Kidney capillary endothelial cell (primary cell): ENCODE data around the gene XXYLT1.
"Not testable (repeated sequence)": the region's sequence is repeated elsewhere in the genome, so short reads cannot be mapped to it uniquely, and the experiment has no call there.

Source experiments
- DNase-seq: peaks from one replicate; pipeline ENCODE4 v3.0.0-alpha.2; 2018; ENCODE audit warnings: low spot score

Gene XXYLT1

DNA sequence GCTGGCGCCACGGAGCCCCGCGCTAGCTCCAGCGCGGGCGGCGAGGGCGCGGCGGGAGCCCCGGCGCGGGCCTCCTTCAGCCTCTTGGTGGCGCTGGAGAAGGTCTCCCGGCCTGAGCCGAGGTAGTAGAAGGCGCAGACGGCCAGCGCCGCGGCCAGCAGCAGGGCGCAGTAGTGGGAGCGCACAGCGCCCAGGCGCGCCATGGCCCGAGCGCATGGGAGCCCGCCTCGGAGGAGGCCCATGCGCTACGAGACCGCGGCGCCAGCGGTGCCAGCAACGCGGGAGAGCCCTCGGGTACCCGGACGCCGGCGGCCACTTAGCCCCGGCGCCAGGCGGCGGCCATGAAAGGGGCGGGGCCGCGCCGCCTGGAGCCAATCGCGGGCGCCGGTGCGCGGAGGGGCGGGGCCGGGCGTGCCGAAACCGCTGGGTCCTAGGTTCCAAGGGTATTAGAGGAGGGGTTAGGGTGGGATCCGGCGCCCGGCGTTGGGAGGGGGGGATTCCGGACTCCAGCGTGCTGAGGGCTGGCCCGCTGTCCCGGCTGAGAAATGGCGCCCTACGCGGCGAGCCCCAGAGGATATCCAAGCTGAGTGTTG lies at the start of gene XXYLT1:
Gene XXYLT1, minus strand, starts transcription at position 343 of the 593 bp plus-strand sequence. Its CDS starts 101 bp downstream, at position 242.
- DNase-seq: peak; percentile 83

DNA sequence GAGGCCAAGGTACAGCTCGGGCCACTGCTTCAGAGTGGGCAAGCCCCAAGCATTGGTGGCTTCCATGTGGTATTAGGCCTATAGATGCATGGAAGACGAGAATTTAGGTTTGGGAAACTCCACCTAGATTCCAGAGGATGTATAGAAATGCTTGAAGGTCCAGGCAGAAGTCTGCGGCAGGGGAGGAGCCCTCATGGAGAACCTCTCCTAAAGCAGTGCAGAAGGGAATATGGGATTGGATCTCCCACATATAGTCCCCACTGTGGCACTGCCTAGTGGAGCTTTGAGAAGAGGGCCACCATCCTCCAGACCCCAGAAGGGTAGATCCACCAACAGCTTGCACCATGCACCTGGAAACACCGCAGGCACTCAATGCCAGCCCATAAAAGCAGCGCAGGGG lies 48.1 kb upstream of the XXYLT1 start:
- no peak for DNase-seq

DNA sequence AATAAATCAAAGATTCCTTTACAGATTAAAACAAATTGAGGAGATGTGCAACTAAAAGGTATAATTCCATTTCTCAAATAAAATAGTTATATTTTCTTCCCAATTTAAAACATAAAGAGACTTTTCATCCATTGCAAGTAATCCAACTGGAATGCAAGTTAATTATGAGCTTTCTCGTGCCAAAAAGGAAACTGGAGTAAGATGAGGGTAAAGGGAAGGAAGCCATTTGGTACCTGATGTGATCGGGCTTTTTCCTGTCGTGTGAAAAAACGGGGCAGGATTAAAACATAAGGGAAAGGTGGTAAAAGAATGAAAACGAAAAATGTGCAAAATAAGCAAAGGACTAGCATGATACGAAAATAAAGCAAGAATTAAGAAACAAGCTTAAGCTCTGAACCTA lies 41.8 kb upstream of the XXYLT1 start:
- DNase-seq: peak; percentile 18

DNA sequence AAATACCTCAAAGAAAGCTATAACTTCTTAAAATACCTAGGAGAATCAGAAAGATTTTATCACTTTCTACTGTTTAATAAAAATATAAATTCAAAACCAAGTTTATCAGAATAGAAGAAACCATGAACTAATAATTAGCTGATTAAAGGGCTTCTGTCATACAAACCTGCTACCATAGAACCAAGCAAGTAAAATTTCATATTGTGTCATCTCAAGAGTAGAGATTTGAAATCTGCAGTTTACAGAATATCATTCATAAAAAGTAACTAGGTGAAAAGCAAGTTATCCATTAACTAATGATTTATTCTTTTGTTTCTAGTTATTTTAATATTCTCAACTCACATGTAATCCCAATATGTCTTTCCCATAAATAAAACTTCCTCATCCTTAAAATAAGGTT lies 36.8 kb upstream of the XXYLT1 start:
- DNase-seq: no peak

DNA sequence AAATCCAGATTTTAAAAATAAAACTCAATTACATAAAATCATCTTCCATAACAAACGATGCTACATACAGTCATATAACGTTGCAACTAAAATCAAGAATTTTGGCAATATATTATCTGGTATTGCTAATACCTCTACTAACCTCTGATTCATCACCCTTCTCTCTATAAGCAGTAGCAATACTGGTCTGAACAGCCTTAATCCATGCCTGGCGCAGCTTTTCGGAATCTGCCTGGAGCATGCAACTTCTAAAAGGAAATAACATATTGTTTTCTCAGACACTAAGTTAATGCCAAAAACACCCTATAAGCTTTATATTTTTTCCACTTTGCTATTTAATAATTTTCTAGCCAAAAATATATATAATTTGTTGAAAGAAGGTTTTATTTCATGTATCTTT lies 35.4 kb upstream of the XXYLT1 start:
- no peak for DNase-seq

GRCh38 chr3:195302431-195302830 lies 31.5 kb upstream of the XXYLT1 start:
- DNase-seq: no peak

GRCh38 chr3:195297446-195297845 lies 26.5 kb upstream of the XXYLT1 start:
- DNase-seq: no peak

DNA sequence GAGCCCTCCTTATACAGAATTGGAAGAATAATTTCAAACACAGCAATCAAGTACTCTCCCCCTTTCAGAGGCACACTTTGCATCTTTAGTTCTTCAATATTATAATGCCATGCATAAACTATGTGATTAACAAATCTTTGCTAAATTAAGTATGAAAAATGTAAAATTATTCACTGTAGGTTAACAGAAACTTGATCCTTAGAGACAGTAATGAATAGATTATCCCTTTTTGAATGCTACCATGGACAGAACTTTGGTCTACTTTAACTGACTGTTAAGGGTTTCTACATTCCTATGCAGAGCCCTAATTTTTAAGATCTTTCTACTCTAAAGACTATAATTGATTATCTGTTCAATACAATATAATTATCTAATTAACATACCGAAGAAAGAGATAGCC lies 25.7 kb upstream of the XXYLT1 start:
- DNase-seq: no peak

DNA sequence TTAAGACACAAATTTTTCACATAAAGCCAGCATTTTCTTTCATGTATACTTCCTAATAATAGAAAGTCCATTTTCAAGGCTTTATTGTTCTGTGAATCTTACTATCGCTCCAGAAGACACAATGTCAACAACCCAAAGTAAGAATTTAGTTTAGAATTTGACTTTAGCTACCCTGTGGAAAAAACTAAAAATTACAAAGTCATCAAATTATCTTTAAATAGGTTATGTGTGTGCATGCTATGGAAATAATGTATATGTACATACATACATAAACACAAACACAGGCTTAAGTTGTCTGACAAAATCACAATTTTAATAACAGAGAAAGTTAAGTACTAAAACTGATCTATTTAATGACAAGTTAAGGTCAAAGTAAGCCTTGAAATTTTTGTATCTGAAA lies 20.2 kb upstream of the XXYLT1 start:
- no peak for DNase-seq

DNA sequence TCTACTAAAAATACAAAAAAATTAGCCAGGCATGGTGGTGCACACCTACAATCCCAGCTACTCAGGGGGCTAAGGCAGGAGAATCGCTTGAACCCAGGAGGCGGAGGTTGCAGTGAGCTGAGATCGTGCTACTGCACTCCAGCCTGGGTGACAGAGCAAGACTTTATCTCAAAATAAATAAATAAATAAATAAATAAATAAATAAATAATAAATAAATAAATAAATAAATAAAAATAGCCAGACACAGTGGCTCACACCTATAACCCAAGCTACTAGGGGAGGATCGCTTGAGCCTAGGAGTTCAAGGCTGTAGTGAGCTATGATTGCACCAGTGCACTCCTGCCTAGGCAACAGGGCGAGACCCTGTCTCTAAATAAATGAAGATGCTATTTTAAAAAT lies 19.7 kb upstream of the XXYLT1 start:
- DNase-seq: not testable (repeated sequence)

- DNase-seq: peak; percentile 14
Measured at GRCh38 chr3:195286115-195286872, 15.3 kb upstream of the XXYLT1 start.

GRCh38 chr3:195285372-195285771 lies 14.4 kb upstream of the XXYLT1 start:
- DNase-seq: no peak

DNA sequence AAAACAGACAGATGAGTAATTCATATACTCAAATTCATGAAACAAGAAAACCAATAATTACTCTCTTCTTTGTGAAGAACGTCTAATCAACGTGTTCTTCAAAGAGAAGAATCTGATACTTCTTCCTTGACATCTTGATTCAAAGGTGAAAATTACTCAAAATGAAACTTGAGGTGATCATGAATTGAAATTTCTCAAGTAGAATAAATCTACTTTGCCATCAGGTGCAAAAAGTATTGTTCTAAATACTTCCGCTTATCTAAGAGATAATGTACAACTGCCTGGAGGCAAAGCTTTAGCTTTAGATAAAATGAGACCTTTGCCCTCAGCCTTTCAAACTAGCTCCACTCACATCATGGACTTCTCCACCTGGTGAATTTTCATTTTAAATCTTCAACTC lies 13.9 kb upstream of the XXYLT1 start:
- no peak for DNase-seq

GRCh38 chr3:195282961-195283360 lies 12.0 kb upstream of the XXYLT1 start:
- no peak for DNase-seq

DNA sequence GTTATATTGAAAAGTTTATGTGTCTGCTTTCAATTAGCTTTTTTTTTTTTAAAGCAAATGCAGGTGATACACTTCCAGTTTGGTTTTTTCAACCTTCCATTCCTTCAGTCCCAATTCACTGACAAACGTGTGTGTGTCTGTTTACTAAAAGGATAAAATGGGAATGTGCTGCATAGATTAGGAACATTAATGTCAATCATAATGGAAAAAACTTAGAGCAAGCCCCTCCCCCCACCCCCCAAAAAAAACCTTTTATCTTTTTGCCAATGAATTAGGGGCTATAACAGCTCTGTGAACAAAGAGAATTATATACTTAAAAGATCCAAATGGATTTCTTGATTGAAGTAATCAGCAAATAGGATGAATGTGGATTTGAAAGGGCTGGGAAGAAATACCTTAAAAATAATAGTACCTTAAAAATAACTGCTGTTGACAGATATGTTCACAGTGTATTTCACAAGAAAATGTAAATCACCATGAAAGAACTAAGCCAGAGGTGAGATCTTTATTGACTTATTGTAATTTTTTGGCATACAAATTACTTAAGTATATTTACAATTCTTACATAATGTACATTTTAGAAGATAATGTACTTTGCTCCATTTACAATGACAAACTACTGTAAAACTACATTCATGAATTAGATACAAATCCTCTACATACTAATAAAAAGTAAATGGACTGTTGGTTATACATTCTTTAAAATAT lies 3.5 kb upstream of the XXYLT1 start:
- no peak for DNase-seq

DNA sequence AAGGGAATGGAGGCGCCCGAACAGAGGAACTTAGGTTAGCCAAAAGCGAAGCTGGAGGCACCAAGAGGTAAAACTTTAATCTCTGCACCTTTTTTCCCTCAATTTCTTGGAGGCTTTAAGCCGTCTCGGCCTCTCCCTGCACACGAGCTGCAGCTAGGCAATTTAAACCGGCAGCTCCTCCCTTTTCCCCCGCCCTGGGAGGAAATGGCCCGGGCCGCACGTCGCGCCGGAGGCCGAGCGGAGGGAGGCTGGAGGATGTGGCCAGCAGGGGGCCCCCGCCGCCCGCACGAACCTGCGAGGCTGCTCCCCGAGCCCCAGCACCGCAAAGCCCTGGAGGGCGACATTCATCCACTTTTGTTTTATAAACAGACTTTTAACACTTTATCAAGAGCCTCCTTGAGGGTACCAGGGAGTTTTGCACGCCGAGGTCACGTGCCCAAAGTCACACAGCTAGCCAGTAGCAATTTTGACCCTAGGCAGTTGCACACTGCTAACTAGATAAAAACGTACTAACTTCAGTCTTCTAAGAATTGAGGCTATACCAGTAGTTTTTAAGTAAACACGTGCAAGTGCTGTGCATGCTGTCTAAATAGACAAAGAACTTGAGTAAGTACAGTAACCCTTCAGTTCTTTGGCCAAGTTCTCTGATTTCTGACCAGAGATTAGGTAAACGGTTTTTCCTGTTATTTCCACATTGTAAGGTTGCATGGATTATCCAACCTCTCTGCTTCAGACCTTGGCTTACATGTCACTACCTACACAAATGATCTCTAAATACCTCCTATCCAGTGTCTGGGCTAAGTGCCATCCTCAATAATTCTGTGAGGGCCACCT lies 668 bp upstream of the XXYLT1 start:
- peak; percentile 84 for DNase-seq

GRCh38 chr3:195270079-195270816 lies 711 bp downstream of the XXYLT1 start:
- DNase-seq: peak; percentile 41

DNA sequence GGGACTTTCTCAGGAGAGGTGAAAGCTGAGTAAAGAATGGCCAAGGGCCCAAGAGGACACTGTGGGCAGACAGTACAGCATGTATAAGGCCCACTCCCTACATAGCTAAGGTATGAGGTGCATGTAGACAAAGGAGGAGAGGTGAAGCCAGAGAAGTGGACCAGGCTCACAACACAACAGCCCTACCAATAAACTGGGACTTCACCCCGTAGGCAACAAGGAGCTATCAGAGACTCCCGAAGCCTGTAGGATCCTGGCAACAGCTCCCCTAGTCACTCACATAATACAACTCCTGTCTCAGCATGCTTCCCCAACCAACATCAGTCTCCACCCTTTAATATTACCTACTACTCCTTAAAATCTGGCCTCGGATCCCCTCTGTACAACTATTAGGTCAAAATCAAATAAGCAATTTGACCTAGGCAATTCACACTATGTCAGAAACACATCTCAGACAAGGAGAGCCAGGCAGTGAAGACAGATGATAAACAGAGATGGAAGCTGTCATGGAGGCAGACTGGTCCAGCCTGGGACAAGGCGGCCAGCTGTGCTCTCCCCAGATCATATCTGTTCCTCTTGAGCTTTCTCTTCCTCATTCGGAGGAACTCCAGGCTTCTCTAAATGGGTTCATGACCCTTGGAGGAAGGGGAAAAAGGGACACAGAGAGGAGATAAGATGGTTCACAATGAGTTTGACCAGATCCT lies 1.4 kb downstream of the XXYLT1 start:
- DNase-seq: no peak

DNA sequence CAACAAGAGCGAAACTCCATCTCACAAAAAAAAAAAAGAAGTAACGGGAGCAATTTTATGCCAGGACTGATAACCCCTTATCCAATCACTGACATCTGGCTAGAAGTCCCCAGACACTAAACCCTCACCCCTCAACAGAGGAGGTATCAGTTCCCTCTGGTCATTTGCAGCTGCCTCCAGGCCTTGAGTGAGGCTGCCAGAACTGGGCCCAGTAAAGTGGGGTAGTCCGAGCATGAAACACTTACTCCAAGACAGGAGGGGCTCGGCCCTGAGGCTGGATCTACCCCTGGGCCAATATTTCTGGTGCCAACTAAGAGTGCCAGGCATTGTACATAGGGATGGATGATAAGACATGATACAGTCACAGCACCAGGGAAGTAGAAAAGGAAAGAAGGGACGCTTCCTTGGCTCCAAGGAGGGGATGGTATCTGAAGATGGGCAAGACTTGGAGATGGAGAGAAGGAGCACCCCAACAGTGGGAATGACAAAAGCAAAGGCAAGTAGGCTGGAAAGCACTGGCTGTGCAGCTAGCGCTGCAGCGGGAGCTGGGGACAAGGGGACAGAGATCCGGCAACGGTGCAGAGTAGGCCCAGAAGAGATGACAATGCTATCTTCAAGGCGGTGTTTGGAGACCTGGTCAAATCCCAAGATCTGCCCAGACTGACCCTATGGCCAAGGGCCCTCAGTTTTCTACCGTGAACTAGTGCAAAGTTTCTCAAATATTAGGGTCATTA lies 2.2 kb downstream of the XXYLT1 start:
- DNase-seq: no peak

DNA sequence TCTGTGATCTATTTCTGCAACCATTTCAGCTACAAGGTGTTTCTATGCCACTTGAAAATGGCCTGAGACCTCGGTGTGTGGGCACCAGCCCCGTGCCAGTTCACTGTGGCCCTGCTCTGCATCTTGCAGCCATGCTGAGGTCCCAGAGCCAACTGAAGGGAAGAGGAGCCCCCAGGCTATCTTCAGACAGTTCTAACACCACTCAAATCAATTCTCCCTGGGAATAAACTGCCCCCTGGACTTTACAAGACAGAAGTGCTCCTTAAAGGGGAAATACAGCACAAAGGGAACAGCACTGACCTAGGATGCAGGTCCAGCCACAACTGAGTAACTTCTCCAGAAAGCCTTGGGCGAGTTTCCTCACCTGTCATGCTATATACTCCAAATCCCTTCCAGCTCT lies 3.9 kb downstream of the XXYLT1 start:
- DNase-seq: no peak
